WERI-Rb-1 (cell line): ENCODE measurements around the gene ARHGAP22.

Experiments used
- DNase-seq: peaks from one replicate; pipeline ENCODE4 v3.0.0-alpha.2; 2020
- H3K27ac ChIP-seq: fragments of 250-450 bp; sonication (Bioruptor Pico); 2 replicates; pipeline ENCODE4 v1.5.1; 2020; ENCODE audit warnings: mild to moderate bottlenecking, moderate library complexity
- H3K27me3 ChIP-seq: fragments of 250-450 bp; sonication (Bioruptor Pico); 2 replicates; pipeline ENCODE4 v1.5.1; 2021; ENCODE audit warnings: mild to moderate bottlenecking, low read depth, moderate library complexity; ENCODE audit not compliant: insufficient read depth, severe bottlenecking
- H3K36me3 ChIP-seq: fragments of 250-450 bp; sonication (Bioruptor Pico); 2 replicates; pipeline ENCODE4 v1.5.1; 2020; ENCODE audit warnings: mild to moderate bottlenecking, moderate library complexity
- H3K4me3 ChIP-seq: 2 replicates; pipeline ENCODE4 v1.5.1; 2011; ENCODE audit warnings: low read depth, mild to moderate bottlenecking, control low read depth, low read length
- H3K9me3 ChIP-seq: fragments of 250-450 bp; sonication (Bioruptor Pico); 2 replicates; pipeline ENCODE4 v1.5.1; 2021; ENCODE audit warnings: mild to moderate bottlenecking, moderate library complexity; ENCODE audit not compliant: severe bottlenecking
- TF ChIP-seq, protein P1 (sequence below): IDR thresholded peaks from 2 replicates; pipeline ENCODE4 v1.5.1; 2011; ENCODE audit warnings: low read depth, mild to moderate bottlenecking, control low read depth, inconsistent platforms, low read length

Gene ARHGAP22

GRCh38 chr10:48545462-48546145 lies 59.3 kb downstream of the ARHGAP22 start:
- Histone ChIP-seq H3K36me3 (no peaks in the 10 kb centered on the region), H3K4me3 (no peak overlapping the region), H3K27ac (no peak overlapping the region), H3K9me3 (no peaks in the 10 kb centered on the region), H3K27me3 (no peaks in the 10 kb centered on the region)
- DNase-seq, result no peak
- TF ChIP-seq, protein P1, sequence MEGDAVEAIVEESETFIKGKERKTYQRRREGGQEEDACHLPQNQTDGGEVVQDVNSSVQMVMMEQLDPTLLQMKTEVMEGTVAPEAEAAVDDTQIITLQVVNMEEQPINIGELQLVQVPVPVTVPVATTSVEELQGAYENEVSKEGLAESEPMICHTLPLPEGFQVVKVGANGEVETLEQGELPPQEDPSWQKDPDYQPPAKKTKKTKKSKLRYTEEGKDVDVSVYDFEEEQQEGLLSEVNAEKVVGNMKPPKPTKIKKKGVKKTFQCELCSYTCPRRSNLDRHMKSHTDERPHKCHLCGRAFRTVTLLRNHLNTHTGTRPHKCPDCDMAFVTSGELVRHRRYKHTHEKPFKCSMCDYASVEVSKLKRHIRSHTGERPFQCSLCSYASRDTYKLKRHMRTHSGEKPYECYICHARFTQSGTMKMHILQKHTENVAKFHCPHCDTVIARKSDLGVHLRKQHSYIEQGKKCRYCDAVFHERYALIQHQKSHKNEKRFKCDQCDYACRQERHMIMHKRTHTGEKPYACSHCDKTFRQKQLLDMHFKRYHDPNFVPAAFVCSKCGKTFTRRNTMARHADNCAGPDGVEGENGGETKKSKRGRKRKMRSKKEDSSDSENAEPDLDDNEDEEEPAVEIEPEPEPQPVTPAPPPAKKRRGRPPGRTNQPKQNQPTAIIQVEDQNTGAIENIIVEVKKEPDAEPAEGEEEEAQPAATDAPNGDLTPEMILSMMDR, result no peak

GRCh38 chr10:48543182-48543844 lies 61.6 kb downstream of the ARHGAP22 start:
- Histone ChIP-seq H3K4me3 (no peak overlapping the region), H3K36me3 (no peaks in the 10 kb centered on the region), H3K9me3 (no peaks in the 10 kb centered on the region), H3K27ac (no peak overlapping the region), H3K27me3 (no peaks in the 10 kb centered on the region)
- DNase-seq, result no peak
- TF ChIP-seq, protein P1, result no peak

GRCh38 chr10:48542471-48543181 lies 62.2 kb downstream of the ARHGAP22 start:
- DNase-seq, result no peak
- Histone ChIP-seq H3K4me3 (no peak overlapping the region), H3K9me3 (no peaks in the 10 kb centered on the region), H3K27ac (no peak overlapping the region), H3K27me3 (no peaks in the 10 kb centered on the region), H3K36me3 (no peaks in the 10 kb centered on the region)
- TF ChIP-seq, protein P1, result no peak

DNA sequence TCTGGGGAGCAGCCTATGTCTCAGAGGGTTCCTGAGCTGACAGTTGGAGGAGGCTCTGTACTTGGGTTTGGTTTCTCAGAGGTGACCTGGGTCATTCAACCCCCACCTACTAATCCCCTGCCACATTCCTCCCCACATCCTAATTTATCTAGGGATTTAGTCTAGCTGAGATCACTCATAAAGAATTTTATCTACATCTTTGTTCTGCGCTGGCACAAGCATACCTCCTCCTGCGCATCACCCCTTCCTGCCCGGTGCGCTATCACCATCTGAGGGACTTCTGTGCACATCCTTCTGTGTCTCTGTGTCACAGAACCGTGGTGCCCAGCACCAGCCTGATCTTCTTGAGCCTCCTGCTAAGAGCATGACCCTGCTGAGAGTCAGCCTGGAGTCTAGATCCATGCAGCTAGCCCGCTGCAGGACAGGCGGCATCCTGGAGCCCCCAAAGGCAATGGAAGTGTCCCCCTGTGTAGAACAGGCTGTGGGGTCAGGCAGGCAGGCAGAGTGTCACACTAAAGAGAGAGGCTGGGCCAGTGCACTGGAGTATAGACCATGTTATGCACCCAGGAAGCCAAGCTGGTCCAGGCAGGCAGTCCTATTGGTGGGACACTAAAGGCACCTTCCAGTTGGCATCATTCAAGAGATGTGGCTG lies 63.6 kb downstream of the ARHGAP22 start:
- DNase-seq, result no peak
- H3K36me3 ChIP-seq, result no peaks in the 10 kb centered on the region
- no peak overlapping the region for H3K27ac ChIP-seq
- no peaks in the 10 kb centered on the region for H3K9me3 ChIP-seq
- no peaks in the 10 kb centered on the region for H3K27me3 ChIP-seq
- no peak overlapping the region for H3K4me3 ChIP-seq
- TF ChIP-seq, protein P1, result no peak

GRCh38 chr10:48538611-48539010 lies 66.3 kb downstream of the ARHGAP22 start:
- no peak overlapping the region for H3K4me3 ChIP-seq
- H3K9me3 ChIP-seq, result no peaks in the 10 kb centered on the region
- H3K27me3 ChIP-seq, result no peaks in the 10 kb centered on the region
- no peaks in the 10 kb centered on the region for H3K36me3 ChIP-seq
- no peak overlapping the region for H3K27ac ChIP-seq
- TF ChIP-seq, protein P1, result no peak
- no peak for DNase-seq
